Liver (tissue), 3 donors: ENCODE data around the gene ZNF318.
"Not testable (repeated sequence)": the region's sequence is repeated elsewhere in the genome, so short reads cannot be mapped to it uniquely, and the experiment has no call there.

Experiments
- RAD21 ChIP-seq, 2 donors: IDR thresholded peaks; 2 replicates each; pipeline ENCODE4 v1.6.1; 2016; ENCODE audit warnings: antibody characterized with exemption in 2 of 2, mild to moderate bottlenecking in 2 of 2
- TAF1 ChIP-seq: conservative IDR thresholded peaks from 2 replicates; pipeline ENCODE4 v1.6.1; 2016; ENCODE audit warnings: antibody characterized with exemption, mild to moderate bottlenecking
- TF ChIP-seq, protein P1 (sequence below): IDR thresholded peaks from 2 replicates; pipeline ENCODE4 v1.6.1; 2016; ENCODE audit warnings: antibody characterized with exemption
- TF ChIP-seq, protein P2 (sequence below): fragments of 150-350 bp; IDR thresholded peaks from 2 replicates; pipeline ENCODE4 v1.5.1; 2017; ENCODE audit warnings: improper control_type of control experiment, low read depth, low read length; ENCODE audit not compliant: missing input control
- donor health status: healthy.
- donor health status: healthy.

GRCh38 chr6:43415275-43415674 is 45.8 kb upstream of the ZNF318 start:
- TF ChIP-seq, protein P1, sequence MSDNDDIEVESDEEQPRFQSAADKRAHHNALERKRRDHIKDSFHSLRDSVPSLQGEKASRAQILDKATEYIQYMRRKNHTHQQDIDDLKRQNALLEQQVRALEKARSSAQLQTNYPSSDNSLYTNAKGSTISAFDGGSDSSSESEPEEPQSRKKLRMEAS, result not testable (repeated sequence)
- TF ChIP-seq, protein P2, sequence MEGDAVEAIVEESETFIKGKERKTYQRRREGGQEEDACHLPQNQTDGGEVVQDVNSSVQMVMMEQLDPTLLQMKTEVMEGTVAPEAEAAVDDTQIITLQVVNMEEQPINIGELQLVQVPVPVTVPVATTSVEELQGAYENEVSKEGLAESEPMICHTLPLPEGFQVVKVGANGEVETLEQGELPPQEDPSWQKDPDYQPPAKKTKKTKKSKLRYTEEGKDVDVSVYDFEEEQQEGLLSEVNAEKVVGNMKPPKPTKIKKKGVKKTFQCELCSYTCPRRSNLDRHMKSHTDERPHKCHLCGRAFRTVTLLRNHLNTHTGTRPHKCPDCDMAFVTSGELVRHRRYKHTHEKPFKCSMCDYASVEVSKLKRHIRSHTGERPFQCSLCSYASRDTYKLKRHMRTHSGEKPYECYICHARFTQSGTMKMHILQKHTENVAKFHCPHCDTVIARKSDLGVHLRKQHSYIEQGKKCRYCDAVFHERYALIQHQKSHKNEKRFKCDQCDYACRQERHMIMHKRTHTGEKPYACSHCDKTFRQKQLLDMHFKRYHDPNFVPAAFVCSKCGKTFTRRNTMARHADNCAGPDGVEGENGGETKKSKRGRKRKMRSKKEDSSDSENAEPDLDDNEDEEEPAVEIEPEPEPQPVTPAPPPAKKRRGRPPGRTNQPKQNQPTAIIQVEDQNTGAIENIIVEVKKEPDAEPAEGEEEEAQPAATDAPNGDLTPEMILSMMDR, result not testable (repeated sequence)
- TF ChIP-seq RAD21 (IDR thresholded peaks at IDR 0.05); TAF1: not testable (repeated sequence)
